ENCODE data around the gene ICE1. TPM values are rescaled to one million over a fixed set of nuclear protein-coding genes. Genes with fewer than 3 reads are reported as not detected.
"Not testable (repeated sequence)": the region's sequence is repeated elsewhere in the genome, so short reads cannot be mapped to it uniquely, and the experiment has no call there.

ICE1 gene
- total RNA-seq, 2 donors from 2014 or later: 19.2 to 20.1 TPM

GRCh38 chr5:5384660-5385330 lies 37.7 kb upstream of the ICE1 start:
- DNase-seq: no peak
- Histone ChIP-seq H3K27ac (no peak overlapping the region), H3K4me1 (no peaks in the 10 kb centered on the region), H3K27me3 (no peaks in the 10 kb centered on the region), H3K36me3 (no peaks in the 10 kb centered on the region), H3K9ac (ENCODE audit: low read depth in 2 of 2, low read length in 2 of 2) (no peak overlapping the region), H3K9me3 (no peaks in the 10 kb centered on the region), H3K4me3 (no peak overlapping the region)
- intact Hi-C loops (cut with DNase I): no loop called here
- no peak for TF ChIP-seq CTCF (IDR thresholded peaks at IDR 0.05)

- no peak overlapping the region for H3K27ac ChIP-seq
- TF ChIP-seq CTCF (IDR thresholded peaks at IDR 0.05): no peak
Measured at GRCh38 chr5:5385331-5385662, 37.2 kb upstream of the ICE1 start.

GRCh38 chr5:5386329-5386728 lies 36.1 kb upstream of the ICE1 start:
- Histone ChIP-seq H3K27me3 (no peaks in the 10 kb centered on the region), H3K4me3 (no peak overlapping the region), H3K9ac (ENCODE audit: low read depth in 2 of 2, low read length in 2 of 2) (no peak overlapping the region), H3K27ac (no peak overlapping the region), H3K9me3 (no peaks in the 10 kb centered on the region), H3K4me1 (no peaks in the 10 kb centered on the region), H3K36me3 (no peaks in the 10 kb centered on the region)
- DNase-seq: no peak
- intact Hi-C loops (cut with DNase I): no loop called here
- no peak for TF ChIP-seq CTCF (IDR thresholded peaks at IDR 0.05)

More at GRCh38 chr5:5385331-5385662, 37.2 kb upstream of the ICE1 start:
- DNase-seq: no peak
- intact Hi-C loops (cut with DNase I): no loop called here
- no peaks in the 10 kb centered on the region for H3K27me3 ChIP-seq
- no peaks in the 10 kb centered on the region for H3K9me3 ChIP-seq
- H3K4me1 ChIP-seq: no peaks in the 10 kb centered on the region
- no peak overlapping the region for H3K9ac ChIP-seq (ENCODE audit: low read depth in 2 of 2, low read length in 2 of 2)
- H3K4me3 ChIP-seq: no peak overlapping the region
- H3K36me3 ChIP-seq: no peaks in the 10 kb centered on the region

- Histone ChIP-seq H3K4me1 (no peaks in the 10 kb centered on the region), H3K4me3 (no peak overlapping the region), H3K27me3 (no peaks in the 10 kb centered on the region), H3K9me3 (no peaks in the 10 kb centered on the region), H3K9ac (ENCODE audit: low read depth in 2 of 2, low read length in 2 of 2) (no peak overlapping the region), H3K36me3 (no peaks in the 10 kb centered on the region), H3K27ac (no peak overlapping the region)
- no peak for TF ChIP-seq CTCF (IDR thresholded peaks at IDR 0.05)
- DNase-seq: no peak
- intact Hi-C loops (cut with DNase I): no loop called here
Measured at GRCh38 chr5:5387192-5387591, 35.3 kb upstream of the ICE1 start.

- no peak for DNase-seq
- intact Hi-C loops (cut with DNase I): no loop called here
- Histone ChIP-seq H3K4me3 (no peak overlapping the region), H3K9me3 (no peaks in the 10 kb centered on the region), H3K9ac (ENCODE audit: low read depth in 2 of 2, low read length in 2 of 2) (no peak overlapping the region), H3K27me3 (no peaks in the 10 kb centered on the region), H3K4me1 (no peaks in the 10 kb centered on the region), H3K27ac (no peak overlapping the region), H3K36me3 (no peaks in the 10 kb centered on the region)
- TF ChIP-seq CTCF (IDR thresholded peaks at IDR 0.05): no peak
Measured at GRCh38 chr5:5387777-5388176, 34.7 kb upstream of the ICE1 start.

- intact Hi-C loops (cut with DNase I): not testable (repeated sequence)
Measured at GRCh38 chr5:5390121-5390869, 32.2 kb upstream of the ICE1 start.

GRCh38 chr5:5392504-5392903 lies 30.0 kb upstream of the ICE1 start:
- H3K4me3 ChIP-seq; H3K36me3 ChIP-seq; H3K27me3 ChIP-seq; H3K27ac ChIP-seq; H3K9ac ChIP-seq (ENCODE audit: low read depth in 2 of 2, low read length in 2 of 2); intact Hi-C loops (cut with DNase I); H3K9me3 ChIP-seq; DNase-seq; H3K4me1 ChIP-seq: not testable (repeated sequence)

More at GRCh38 chr5:5390121-5390869, 32.2 kb upstream of the ICE1 start:
- not testable (repeated sequence) for H3K9ac ChIP-seq (ENCODE audit: low read depth in 2 of 2, low read length in 2 of 2); H3K4me3 ChIP-seq; H3K27me3 ChIP-seq; H3K27ac ChIP-seq; DNase-seq; H3K4me1 ChIP-seq; H3K36me3 ChIP-seq; H3K9me3 ChIP-seq
